Endothelial cell (in vitro differentiated cells): ENCODE data around the gene CFI. TPM values are rescaled to one million over a fixed set of nuclear protein-coding genes. Genes with fewer than 3 reads are reported as not detected.

Experiments
- DNase-seq: peaks from one replicate; pipeline ENCODE4 v3.0.0; 2021; ENCODE audit warnings: low spot score
- H3K27ac Mint-ChIP-seq: one replicate; pipeline ENCODE4 v1.8.0; 2021; ENCODE audit warnings: mixed read lengths, inconsistent platforms; ENCODE audit not compliant: unreplicated experiment
- H3K27me3 Mint-ChIP-seq: one replicate; pipeline ENCODE4 v1.8.0; 2021; ENCODE audit warnings: mild to moderate bottlenecking, moderate library complexity, mixed read lengths, inconsistent platforms; ENCODE audit not compliant: unreplicated experiment
- H3K36me3 Mint-ChIP-seq: one replicate; pipeline ENCODE4 v1.8.0; 2021; ENCODE audit warnings: mild to moderate bottlenecking, low read depth, mixed read lengths, inconsistent platforms; ENCODE audit not compliant: unreplicated experiment
- H3K4me1 Mint-ChIP-seq: one replicate; pipeline ENCODE4 v1.8.0; 2021; ENCODE audit warnings: mild to moderate bottlenecking, mixed read lengths, inconsistent platforms; ENCODE audit not compliant: unreplicated experiment
- H3K4me3 Mint-ChIP-seq: one replicate; pipeline ENCODE4 v1.8.0; 2021; ENCODE audit warnings: mild to moderate bottlenecking, mixed read lengths, inconsistent platforms; ENCODE audit not compliant: unreplicated experiment
- H3K9me3 Mint-ChIP-seq: one replicate; pipeline ENCODE4 v1.8.0; 2021; ENCODE audit warnings: mixed read lengths, inconsistent platforms; ENCODE audit not compliant: unreplicated experiment
- total RNA-seq: library from RNA; stranded (reverse); fragmentation: NEBNext Ultra II Directional; extraction: Animal tissue kit (Norgen Biotek cat#: 25700); gene quantifications from one replicate; pipeline ENCODE4 v1.2.1, GENCODE V29; 2021; ENCODE audit not compliant: unreplicated experiment
- TF ChIP-seq, protein P1 (sequence below): fragments of 200-600 bp; sonication (generic); IDR thresholded peaks from one replicate; pipeline ENCODE4 v1.5.0; 2021; ENCODE audit warnings: antibody characterized with exemption; ENCODE audit not compliant: unreplicated experiment

CFI gene
- total RNA-seq, 1 donor from 2014 or later = 2.6 TPM

DNA sequence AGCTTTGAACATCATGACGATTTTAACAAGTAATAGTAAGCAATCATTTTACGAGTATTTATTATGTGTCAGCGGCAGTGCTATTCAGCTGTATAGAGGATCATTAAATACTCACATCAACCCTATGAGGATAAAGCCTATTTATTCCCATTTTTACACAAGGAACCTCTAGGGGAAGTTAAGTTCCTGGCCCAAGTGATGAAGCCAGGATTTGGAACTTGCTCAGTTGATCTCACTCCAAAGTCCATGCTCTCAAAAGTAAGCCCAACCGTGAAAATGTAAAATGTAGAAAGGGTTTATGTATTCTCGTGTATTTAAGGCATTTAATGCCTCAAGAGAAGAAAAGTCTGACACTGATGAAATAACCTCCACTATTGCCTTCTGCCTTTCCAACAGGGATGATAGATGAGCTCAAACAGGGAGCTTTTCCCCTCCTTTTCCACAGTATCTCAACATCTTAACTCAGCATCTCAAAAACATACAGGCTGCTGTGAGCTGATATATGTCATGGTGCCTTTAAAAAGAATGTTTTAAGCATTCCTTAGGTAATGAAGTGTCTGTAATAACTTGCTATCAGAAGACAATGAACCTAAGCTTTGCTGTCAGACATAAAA lies 36.9 kb downstream of the CFI start:
- DNase-seq = no peak
- Mint-ChIP-seq H3K27me3 (peaks cover 5% of the 10 kb centered on the region), H3K36me3 (no peaks in the 10 kb centered on the region), H3K27ac (no peak overlapping the region), H3K9me3 (no peaks in the 10 kb centered on the region), H3K4me1 (no peaks in the 10 kb centered on the region), H3K4me3 (no peak overlapping the region)
- TF ChIP-seq, protein P1, sequence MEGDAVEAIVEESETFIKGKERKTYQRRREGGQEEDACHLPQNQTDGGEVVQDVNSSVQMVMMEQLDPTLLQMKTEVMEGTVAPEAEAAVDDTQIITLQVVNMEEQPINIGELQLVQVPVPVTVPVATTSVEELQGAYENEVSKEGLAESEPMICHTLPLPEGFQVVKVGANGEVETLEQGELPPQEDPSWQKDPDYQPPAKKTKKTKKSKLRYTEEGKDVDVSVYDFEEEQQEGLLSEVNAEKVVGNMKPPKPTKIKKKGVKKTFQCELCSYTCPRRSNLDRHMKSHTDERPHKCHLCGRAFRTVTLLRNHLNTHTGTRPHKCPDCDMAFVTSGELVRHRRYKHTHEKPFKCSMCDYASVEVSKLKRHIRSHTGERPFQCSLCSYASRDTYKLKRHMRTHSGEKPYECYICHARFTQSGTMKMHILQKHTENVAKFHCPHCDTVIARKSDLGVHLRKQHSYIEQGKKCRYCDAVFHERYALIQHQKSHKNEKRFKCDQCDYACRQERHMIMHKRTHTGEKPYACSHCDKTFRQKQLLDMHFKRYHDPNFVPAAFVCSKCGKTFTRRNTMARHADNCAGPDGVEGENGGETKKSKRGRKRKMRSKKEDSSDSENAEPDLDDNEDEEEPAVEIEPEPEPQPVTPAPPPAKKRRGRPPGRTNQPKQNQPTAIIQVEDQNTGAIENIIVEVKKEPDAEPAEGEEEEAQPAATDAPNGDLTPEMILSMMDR = no peak

GRCh38 chr4:109764376-109764775 lies 37.4 kb downstream of the CFI start:
- Mint-ChIP-seq H3K9me3 (no peaks in the 10 kb centered on the region), H3K27me3 (peaks cover 5% of the 10 kb centered on the region), H3K4me1 (no peaks in the 10 kb centered on the region), H3K4me3 (no peak overlapping the region), H3K36me3 (no peaks in the 10 kb centered on the region), H3K27ac (no peak overlapping the region)
- TF ChIP-seq, protein P1 = no peak
- DNase-seq = no peak

- no peak overlapping the region for H3K27ac Mint-ChIP-seq
- H3K4me1 Mint-ChIP-seq = no peaks in the 10 kb centered on the region
- H3K9me3 Mint-ChIP-seq = no peaks in the 10 kb centered on the region
- TF ChIP-seq, protein P1 = no peak
- H3K27me3 Mint-ChIP-seq = peaks cover 3% of the 10 kb centered on the region
- H3K4me3 Mint-ChIP-seq = no peak overlapping the region
- H3K36me3 Mint-ChIP-seq = no peaks in the 10 kb centered on the region
- no peak for DNase-seq
Measured at GRCh38 chr4:109760682-109761081, 41.1 kb downstream of the CFI start.

- DNase-seq = no peak
- TF ChIP-seq, protein P1 = no peak
- H3K4me1 Mint-ChIP-seq = no peaks in the 10 kb centered on the region
- H3K36me3 Mint-ChIP-seq = no peaks in the 10 kb centered on the region
- H3K27me3 Mint-ChIP-seq = no peaks in the 10 kb centered on the region
- no peak overlapping the region for H3K4me3 Mint-ChIP-seq
- H3K27ac Mint-ChIP-seq = no peak overlapping the region
- no peaks in the 10 kb centered on the region for H3K9me3 Mint-ChIP-seq
Measured at GRCh38 chr4:109755656-109756055, 46.1 kb downstream of the CFI start.

- Mint-ChIP-seq H3K36me3 (no peaks in the 10 kb centered on the region), H3K4me1 (no peaks in the 10 kb centered on the region), H3K27me3 (no peaks in the 10 kb centered on the region), H3K4me3 (no peak overlapping the region), H3K27ac (no peak overlapping the region), H3K9me3 (no peaks in the 10 kb centered on the region)
- DNase-seq = no peak
- TF ChIP-seq, protein P1 = no peak
Measured at GRCh38 chr4:109754093-109754857, 47.5 kb downstream of the CFI start.
